GM04504 (cell line): ENCODE results near the gene CFAP92.

ENCODE experiments used
- DNase-seq: peaks from one replicate; pipeline ENCODE4 v3.0.0-alpha.2; 2012; ENCODE audit warnings: low read depth

The CFAP92 gene

GRCh38 chr3:128987302-128988100, 6.4 kb downstream of the CFAP92 start:
- no peak for DNase-seq

DNA sequence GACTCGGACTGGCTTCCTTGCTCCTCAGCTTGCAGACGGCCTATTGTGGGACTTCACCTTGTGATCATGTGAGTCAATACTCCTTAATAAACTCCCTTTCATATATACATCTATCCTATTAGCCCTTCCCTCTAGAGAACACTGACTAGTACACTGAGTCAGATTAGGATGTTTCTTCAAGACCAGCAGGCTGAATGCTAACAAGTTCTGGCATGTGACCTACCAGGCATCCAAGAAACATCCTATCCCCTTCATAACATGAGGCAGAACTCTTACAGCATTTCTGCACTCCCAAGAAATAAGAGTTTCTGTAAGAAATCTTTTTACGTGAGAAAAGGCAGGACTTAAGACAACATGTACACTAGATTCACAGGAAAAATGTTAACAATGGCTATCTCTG, 9.3 kb downstream of the CFAP92 start:
- no peak for DNase-seq

- no peak for DNase-seq
Measured at GRCh38 chr3:128983293-128984069, 10.4 kb downstream of the CFAP92 start.

- no peak for DNase-seq
Measured at GRCh38 chr3:128975276-128975675, 18.6 kb downstream of the CFAP92 start.

DNA sequence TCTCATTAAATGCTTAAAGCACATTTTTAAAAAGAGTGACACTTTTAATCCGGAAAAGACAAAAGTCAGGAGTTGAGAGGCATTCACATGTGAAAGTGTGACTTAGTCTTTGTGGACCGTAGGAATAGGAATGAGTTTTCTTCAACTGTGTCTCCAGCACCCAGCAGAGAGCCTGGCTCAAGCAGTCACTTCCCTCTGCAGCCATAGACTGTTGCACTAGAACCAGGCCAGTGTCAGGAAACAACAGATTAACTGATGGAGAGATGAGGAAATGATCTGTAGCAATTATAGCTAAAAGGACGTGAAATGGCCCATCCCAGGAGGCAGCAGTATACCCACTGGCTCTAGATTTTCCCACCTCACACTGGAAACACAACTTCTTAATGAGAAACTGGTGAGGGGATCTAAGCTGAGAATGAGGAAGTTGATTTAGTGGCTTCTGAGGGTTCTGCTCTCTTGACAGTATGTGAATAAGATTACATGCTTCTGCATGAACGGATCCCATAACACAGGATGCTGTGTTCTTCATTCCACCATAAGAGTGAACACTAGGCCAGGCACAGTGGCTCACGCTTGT, 19.8 kb downstream of the CFAP92 start:
- no peak for DNase-seq

DNA sequence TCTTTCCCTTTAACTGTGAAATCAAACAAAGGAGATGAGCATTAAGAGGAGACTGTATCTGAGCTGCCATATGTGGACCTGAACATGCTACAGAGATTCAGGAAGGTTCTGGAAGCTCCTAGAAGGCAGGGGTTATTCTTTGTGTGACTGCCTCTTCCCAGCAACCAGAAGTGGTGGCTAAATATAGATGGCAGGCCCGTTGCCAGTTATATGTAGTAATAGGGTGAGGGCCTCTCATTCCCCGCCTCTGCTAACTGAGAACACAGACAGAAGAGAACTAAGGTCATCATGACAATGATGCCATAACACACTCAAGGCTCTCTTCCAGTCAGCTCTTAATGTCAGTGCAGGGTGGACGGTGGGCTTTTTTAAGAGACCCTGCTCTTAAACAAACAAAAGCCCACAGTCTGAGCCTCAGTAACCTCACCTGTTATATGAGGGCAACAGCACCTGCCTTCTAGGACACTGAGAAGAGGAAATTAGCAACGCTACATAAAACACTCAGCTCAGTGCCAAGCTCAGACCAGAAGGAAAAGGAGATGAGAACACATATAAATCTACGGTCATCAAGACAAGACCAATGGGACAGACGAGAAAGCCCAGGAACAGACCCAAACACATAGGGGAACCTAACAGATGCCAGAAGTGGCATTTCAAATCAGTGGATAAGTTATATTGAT, 22.3 kb downstream of the CFAP92 start:
- no peak for DNase-seq

- DNase-seq, result no peak
Measured at GRCh38 chr3:128970740-128971047, 23.2 kb downstream of the CFAP92 start.

DNA sequence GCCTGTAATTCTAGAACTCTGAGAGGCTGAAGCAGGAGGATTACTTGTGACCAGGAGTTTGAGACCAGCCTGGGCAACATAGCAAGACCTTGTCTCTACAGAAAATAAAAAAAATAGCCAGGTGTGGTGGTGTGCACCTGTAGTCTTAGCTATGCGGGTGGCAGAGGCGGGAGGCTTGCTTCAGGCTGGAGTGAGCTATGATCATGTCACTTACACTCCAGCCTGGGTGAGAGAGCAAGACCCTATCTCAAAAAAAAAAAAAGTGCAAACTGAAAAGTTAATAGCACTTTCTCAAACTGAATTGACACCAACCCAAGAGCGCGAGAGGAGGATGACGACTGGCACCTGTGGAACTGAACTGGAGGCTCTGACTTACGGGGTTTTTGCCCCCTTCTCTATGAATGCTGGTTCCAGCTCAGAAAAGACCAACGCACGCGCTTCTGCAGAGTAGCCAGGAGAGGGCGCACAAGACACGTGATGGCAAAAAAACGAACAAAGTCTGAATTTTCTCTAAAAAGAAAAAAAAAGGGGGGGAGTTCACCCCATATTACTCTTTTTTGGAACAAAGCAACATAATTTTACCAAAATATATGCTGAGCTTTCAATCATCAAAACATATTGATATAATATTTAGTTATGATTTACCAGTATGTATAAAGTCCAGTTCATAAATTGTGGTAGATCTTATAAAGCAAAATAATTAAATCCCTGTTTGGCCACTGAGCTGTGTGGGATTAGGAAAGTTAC, 23.7 kb downstream of the CFAP92 start:
- no peak for DNase-seq

DNA sequence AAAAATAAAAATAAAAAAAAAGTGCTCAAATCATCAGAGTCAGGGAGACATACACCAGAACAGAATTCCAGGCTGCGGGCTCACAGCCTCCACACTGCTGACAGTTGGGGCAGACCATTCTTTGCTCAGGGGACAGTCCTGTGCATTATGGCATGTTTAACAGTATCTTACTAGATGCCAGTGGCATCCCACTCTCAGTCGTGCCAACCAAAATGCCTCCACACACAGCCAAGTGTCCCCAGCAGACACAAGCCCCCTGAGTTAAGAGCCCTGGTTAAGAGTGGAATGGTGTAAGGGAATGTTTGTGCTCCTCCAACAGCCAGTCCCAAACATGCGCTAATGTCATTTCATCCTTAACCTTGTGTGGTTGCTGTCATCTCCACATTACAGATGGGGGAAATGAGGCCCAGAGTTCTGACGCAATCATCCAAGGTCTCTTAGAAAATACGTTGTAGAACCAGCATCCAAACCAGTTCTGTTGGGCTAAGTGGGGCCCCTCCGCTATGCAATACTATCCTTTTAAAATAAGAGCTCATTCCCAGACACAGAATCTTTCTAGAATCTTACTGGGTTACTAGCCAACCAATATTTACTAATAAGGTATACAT, 26.0 kb downstream of the CFAP92 start:
- no peak for DNase-seq

GRCh38 chr3:128965818-128966217, 28.1 kb downstream of the CFAP92 start:
- DNase-seq, result no peak

DNA sequence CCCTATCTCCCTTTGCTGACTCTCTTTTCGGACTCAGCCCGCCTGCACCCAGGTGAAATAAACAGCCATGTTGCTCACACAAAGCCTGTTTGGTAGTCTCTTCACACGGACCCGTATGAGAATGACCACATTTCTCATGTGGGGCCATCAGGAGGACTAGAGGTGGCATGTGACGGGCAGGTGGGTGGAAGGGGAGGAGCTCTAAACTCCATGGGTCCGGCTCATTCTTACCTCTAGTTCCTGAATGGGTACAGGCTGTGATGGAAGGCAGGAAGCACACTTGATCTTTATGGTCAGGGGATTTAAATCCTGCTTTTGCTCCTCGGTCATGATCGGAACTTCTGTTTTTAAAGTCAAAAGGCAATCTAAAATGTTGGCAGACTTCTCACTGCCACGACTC, 28.6 kb downstream of the CFAP92 start:
- DNase-seq, result no peak

DNA sequence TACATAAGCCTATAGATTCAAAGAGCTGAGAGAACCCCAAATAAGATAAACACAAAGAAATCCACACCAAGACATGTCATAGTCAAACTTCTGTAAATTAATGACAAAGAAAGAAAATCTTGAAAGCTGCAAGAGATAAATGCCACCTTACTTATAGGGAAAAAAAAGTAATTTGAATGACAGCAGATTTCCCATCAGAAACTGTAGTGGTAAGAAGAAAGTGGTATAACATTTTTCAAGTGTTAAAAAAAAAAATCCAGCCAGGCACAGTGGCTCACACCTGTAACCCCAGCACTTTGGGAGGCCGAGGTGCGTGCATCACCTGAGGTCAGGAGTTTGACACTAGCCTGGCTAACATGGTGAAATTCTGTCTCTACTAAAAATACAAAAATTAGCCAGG, 37.4 kb downstream of the CFAP92 start:
- no peak for DNase-seq

GRCh38 chr3:128950223-128950938, 43.5 kb downstream of the CFAP92 start:
- no peak for DNase-seq

DNA sequence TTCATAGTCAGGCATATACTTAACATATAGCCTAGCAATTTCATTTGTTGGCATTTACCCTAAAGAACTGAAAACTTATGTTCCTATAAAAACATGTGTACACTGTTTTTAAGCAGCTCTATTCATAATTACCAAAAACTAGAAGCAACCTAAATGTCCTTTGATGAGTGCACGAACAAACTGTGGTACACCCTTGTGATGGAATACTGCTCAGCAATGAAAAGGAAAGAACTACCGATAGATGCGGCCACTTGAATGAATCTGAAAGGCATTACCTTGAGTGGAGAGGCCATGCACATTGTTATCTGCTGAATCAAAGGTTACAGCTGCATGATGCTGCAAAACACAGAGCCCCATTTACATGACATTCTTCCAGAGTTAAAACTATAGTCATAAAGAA, 44.7 kb downstream of the CFAP92 start:
- no peak for DNase-seq

DNA sequence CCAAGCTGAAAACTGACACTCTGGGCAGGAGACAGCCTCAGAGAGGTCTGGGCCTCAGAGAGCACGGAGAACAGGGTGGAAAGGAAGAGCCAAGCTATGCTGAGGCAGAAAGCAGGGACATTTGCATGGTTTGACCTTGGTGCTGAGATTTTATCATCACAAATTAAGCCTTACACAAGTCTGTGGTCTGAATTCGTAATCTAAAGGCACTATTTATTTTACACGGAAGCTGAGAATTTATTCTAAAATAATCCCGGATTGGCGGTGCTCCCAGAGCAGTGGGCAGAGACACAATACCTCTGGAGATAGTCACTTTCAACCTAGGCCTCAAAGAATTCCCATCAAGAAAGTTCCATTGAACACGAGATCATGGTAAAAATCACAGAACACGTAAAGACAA, 47.5 kb downstream of the CFAP92 start:
- peak; percentile 30 for DNase-seq

DNA sequence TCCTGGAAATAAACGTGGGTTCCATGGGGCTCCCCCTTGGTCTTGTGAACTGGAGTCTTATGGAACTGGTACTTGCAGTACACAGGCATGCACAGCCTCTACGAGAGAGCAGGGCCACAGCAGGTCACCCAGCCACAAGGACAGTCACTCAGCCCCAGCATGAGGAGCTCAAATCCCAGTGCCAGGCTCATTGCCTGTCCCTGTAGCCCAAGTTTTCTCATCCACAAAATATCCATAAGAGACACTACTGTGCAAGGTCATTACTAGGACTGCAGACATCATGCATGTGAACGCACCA, 48.0 kb downstream of the CFAP92 start:
- DNase-seq, result no peak

- no peak for DNase-seq
Measured at GRCh38 chr3:128945041-128945877, 48.6 kb downstream of the CFAP92 start.

DNA sequence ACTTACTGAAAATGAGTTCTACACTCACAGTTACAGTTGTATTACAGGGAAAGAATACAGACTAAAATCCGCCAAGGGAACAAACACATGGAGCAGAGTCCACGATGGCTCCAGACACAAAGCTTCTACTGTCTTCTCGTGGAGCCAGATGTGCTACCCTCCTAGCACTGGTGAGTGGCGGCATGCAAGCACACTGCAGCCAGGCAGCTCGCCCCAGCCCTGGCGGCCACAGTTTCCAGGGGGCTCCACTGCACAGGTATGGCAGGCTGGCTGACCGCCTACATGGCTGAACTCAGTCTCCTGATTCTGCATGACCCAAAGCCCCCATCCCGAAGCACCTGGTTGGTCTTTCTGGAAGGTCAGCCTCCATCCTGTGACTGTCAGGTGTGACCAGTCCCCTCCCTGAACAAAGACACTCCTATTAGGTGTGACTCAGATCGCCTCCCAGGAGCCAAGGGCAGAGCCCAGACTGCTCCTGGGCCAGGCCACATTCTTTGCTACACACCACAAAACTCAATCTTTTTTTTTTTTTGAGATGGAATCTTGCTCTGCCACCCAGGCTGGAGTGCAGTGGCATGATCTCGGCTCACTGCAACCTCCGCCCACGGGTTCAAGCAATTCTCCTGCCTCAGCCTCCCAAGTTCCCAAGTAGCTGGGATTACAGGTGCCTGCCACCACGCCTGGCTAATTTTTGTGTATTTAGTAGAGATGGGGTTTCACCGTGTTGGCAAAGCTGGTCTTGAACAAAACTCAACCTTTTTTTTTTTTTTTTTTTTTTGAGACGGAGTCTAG, 51.5 kb downstream of the CFAP92 start:
- DNase-seq, result no peak

DNA sequence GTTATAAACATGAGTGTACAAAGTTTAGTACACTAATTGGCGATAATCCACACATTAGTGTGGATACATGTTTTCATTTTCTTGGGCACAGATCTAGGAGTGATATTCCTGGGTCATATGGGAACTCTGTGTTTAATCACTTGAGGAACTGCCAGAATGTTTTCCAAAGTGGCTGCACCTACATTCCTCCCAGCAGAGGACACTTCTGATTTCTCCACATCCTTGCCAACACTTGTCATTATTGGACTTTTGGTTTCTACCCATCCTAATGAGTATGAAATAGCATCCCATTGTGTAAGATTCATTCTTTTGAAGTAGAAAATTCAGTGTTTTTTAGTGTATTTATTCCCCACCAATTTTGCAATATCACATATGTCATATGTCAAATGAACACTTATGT, 53.6 kb downstream of the CFAP92 start:
- no peak for DNase-seq
